ENCODE data around the gene IFT52. TPM values are rescaled to one million over a fixed set of nuclear protein-coding genes. Genes with fewer than 3 reads are reported as not detected.
A peak's percentile ranks its signal among the peaks of the same experiment; 100 is the strongest.

IFT52 gene
- total RNA-seq, 1 donor from 2014 or later: 20.4 TPM

DNA sequence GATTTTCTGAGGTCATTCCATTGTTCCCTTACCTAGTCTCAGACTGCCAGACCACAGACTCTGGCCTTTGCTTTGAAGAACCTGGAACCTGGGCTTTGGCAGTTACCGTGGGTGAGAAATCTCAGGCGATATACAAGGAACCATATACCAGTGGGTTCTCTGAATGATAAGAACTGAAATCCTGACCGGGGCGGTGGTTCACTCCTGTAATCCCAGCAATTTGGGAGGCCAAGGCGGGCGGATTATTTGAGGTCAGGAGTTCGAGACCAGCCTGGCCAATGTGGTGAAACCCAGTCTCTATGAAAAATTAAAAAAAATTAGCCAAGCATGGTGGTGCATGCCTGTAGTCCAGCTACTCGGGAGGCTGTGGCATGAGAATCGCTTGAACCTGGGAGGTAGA lies 46.2 kb upstream of the IFT52 start:
- Histone ChIP-seq H3K9me3 (no peaks in the 10 kb centered on the region), H3K27ac (no peak overlapping the region), H3K27me3 (no peaks in the 10 kb centered on the region), H3K36me3 (no peaks in the 10 kb centered on the region), H3K4me3 (no peak overlapping the region), H3K4me1 (no peaks in the 10 kb centered on the region)
- intact Hi-C loops (cut with DNase I): no loop called here
- TF ChIP-seq, protein P1, sequence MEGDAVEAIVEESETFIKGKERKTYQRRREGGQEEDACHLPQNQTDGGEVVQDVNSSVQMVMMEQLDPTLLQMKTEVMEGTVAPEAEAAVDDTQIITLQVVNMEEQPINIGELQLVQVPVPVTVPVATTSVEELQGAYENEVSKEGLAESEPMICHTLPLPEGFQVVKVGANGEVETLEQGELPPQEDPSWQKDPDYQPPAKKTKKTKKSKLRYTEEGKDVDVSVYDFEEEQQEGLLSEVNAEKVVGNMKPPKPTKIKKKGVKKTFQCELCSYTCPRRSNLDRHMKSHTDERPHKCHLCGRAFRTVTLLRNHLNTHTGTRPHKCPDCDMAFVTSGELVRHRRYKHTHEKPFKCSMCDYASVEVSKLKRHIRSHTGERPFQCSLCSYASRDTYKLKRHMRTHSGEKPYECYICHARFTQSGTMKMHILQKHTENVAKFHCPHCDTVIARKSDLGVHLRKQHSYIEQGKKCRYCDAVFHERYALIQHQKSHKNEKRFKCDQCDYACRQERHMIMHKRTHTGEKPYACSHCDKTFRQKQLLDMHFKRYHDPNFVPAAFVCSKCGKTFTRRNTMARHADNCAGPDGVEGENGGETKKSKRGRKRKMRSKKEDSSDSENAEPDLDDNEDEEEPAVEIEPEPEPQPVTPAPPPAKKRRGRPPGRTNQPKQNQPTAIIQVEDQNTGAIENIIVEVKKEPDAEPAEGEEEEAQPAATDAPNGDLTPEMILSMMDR (IDR thresholded peaks at IDR 0.05): no peak
- DNase-seq (peak; percentile 16), ATAC-seq (no peak)

DNA sequence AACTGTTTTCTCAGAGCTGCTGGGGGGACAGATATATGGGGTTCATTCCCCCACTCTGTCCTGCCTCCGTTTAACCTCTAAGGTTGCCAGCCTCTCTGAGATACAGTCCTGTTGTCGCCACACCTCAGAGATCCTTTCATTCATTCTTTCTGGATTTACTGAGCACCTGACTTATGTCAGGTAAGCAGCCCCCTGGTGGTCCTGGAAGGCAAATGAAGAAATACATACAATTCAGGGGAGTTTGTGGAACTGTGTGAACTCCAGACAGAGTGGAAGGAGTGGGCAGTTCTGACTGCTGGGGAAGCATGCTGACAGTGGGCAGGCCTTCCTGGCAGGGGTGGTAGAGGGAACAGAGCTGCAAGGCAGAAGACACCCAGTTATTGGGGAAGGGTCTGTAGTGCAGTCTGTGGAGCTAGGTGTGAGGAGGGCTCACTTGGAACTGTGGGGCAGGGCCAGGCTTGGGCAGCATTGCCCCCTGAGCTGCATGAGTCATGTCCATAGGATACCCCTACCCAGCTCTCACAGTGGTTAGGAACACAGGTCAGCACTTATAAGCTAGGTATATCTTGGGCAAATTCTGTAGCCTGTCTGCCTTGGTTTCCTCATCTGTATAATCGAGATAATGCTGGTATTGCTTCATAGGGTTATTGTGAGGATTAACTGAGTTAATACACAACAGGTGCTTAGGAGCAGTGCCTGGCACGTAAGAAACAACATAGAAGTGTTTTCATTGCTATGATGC lies 44.7 kb upstream of the IFT52 start:
- ATAC-seq (no peak), DNase-seq (peak; percentile 9)
- intact Hi-C loops (cut with DNase I): no loop called here
- no peak overlapping the region for H3K4me3 ChIP-seq
- TF ChIP-seq, protein P1 (IDR thresholded peaks at IDR 0.05): no peak
- H3K36me3 ChIP-seq: no peaks in the 10 kb centered on the region
- H3K9me3 ChIP-seq: no peaks in the 10 kb centered on the region
- no peaks in the 10 kb centered on the region for H3K27me3 ChIP-seq
- no peak overlapping the region for H3K27ac ChIP-seq
- H3K4me1 ChIP-seq: no peaks in the 10 kb centered on the region

DNA sequence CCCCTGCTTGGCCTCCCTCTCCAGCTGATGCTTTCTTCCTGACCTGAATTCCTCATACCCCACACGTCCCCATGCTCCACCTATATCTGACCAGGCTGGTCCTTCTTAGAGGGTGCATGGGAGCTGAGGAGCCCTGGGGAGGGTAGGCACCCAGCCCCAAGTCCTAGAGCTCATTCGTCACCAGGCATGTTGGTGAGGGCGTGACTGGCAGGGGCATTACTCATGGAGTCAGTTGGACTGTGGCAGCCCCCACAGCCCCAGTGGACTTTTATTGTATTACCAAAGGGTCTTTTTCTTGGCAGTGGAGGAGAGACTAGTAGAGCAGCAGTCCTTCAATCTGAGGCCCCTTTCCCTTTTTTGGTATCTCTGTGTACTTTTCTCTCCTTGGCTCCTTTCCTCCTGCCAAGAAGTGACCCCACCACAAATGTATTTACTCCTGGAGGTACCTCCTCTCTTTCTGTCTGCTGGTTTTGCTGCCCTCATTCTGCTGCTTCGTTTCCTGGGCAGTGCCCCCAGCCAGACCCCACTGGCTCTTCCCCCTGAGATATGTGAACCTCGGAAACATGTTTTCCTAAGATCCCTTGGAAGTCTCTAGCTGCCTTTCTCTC lies 42.4 kb upstream of the IFT52 start:
- Histone ChIP-seq H3K36me3 (no peaks in the 10 kb centered on the region), H3K4me1 (no peaks in the 10 kb centered on the region), H3K27ac (no peak overlapping the region), H3K27me3 (no peaks in the 10 kb centered on the region), H3K4me3 (no peak overlapping the region), H3K9me3 (no peaks in the 10 kb centered on the region)
- ATAC-seq (no peak), DNase-seq (no peak)
- TF ChIP-seq, protein P1 (IDR thresholded peaks at IDR 0.05): no peak
- intact Hi-C loops (cut with DNase I): no loop called here

DNA sequence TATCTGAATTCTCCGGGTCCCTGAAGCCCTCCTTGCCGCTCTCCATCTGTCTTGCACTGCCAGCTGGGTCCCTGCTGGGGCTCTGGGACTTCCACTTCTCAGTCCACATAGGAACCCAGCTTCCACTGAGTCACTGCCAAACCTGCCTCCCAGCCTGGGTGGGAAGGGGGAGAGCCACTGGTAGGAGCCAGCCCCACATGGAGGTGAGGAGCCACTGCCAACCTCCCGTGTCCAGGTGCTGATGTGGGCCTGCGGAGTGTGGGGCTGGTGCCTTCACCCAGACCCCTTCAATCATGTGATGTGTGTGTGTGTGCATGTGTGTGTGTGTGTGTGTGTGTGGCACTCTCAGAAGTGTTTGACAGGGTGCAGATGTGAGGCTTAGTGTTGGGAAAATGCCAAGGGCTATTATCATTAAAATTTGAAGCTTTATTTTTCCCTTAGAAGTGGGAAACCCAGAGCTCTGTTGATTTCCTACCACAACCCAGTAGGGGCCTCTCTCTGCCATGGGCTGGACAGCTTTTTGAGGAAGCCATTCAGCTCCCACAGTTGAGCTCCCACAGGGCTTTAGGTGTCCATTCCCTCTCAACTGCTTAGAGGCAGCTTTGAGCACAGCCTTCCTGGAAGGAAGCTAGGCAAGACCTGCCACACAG lies 41.2 kb upstream of the IFT52 start:
- no peaks in the 10 kb centered on the region for H3K27me3 ChIP-seq

DNA sequence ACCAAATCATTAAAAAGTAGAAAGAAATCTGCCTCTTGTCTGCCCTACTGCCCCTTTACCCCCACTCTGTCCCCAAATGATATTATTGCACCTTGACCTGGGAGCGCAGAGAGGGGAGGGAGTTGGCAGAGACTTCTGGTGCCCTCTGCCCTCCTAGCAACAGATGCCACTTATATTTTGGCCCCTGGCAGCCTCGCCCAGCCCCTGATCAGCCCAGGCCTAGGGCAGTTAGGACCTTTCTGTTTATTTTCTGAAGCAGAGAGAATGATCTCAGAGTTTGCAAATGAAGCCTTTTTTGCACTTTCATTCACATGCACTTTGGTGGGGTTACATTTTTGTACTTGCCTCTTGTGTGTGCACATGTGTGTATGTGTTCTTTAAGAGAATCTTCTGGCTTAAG lies 40.3 kb upstream of the IFT52 start:
- intact Hi-C loops (cut with DNase I): no loop called here
- H3K4me3 ChIP-seq: no peak overlapping the region
- no peaks in the 10 kb centered on the region for H3K9me3 ChIP-seq
- no peak for ATAC-seq
- no peak for DNase-seq
- H3K36me3 ChIP-seq: no peaks in the 10 kb centered on the region
- TF ChIP-seq, protein P1 (IDR thresholded peaks at IDR 0.05): no peak
- H3K4me1 ChIP-seq: no peaks in the 10 kb centered on the region
- no peak overlapping the region for H3K27ac ChIP-seq
- no peaks in the 10 kb centered on the region for H3K27me3 ChIP-seq

More for the DNA sequence above, 41.2 kb upstream of the IFT52 start:
- Histone ChIP-seq H3K4me1 (no peaks in the 10 kb centered on the region), H3K27ac (no peak overlapping the region), H3K36me3 (no peaks in the 10 kb centered on the region), H3K9me3 (no peaks in the 10 kb centered on the region), H3K4me3 (no peak overlapping the region)
- TF ChIP-seq, protein P1 (IDR thresholded peaks at IDR 0.05): no peak
- DNase-seq (no peak), ATAC-seq (no peak)
- intact Hi-C loops (cut with DNase I): no loop called here
